ENCODE results near the gene HAL. TPM values are rescaled to one million over a fixed set of nuclear protein-coding genes. Genes with fewer than 3 reads are reported as not detected.
"Not testable (repeated sequence)": the region's sequence is repeated elsewhere in the genome, so short reads cannot be mapped to it uniquely, and the experiment has no call there.

HAL gene
- total RNA-seq, 2 experiments from 2014 or later: 0.25 to 0.95 TPM

- Mint-ChIP-seq H3K27me3 (no peaks in the 10 kb centered on the region), H3K9me3 (no peaks in the 10 kb centered on the region), H3K36me3 (ENCODE audit: low read depth) (peaks cover 17% of the 10 kb centered on the region), H3K27ac (no peak overlapping the region), H3K4me3 (no peak overlapping the region), H3K4me1 (ENCODE audit: low read depth) (no peaks in the 10 kb centered on the region)
- Histone ChIP-seq H3K27me3 (ENCODE audit: control insufficient read depth in 1 of 2, insufficient read depth in 2 of 2, low read length in 2 of 2) (no peaks in the 10 kb centered on the region), H3K27ac (ENCODE audit: low read depth in 1 of 2, low read length in 2 of 2) (no peak overlapping the region), H3K4me3 (ENCODE audit: low read length) (no peak overlapping the region), H3K4me1 (ENCODE audit: insufficient read depth, low read length) (no peaks in the 10 kb centered on the region), H3K9me3 (ENCODE audit: control insufficient read depth in 1 of 2, insufficient read depth in 1 of 2, low read length in 2 of 2) (no peaks in the 10 kb centered on the region), H3K36me3 (ENCODE audit: insufficient read depth, low read length) (peaks cover 5% of the 10 kb centered on the region)
- CTCF ChIA-PET: no interaction called here
- POLR2A ChIA-PET: interaction anchor here (1.1 kb wide), 1 partner anchor 28 kb away, joined by 3 read pairs; the partner anchor contains the start of gene CCDC38
- intact Hi-C loops (cut with DNase I, micrococcal nuclease): no loop called here
- no peak for ATAC-seq (ENCODE audit: poor library complexity)
- no peak for TF ChIP-seq CTCF (IDR thresholded peaks at IDR 0.05)
- no peak for DNase-seq
These were observed 25.2 kb downstream of the HAL start for GRCh38 chr12:95970905-95971304.

GRCh38 chr12:95969116-95969515 is 27.0 kb downstream of the HAL start:
- H3K36me3 Mint-ChIP-seq (ENCODE audit: low read depth): peaks cover 17% of the 10 kb centered on the region
- H3K36me3 ChIP-seq (ENCODE audit: insufficient read depth, low read length); CTCF ChIA-PET; H3K9me3 Mint-ChIP-seq; H3K27ac Mint-ChIP-seq; H3K9me3 ChIP-seq (ENCODE audit: control insufficient read depth in 1 of 2, insufficient read depth in 1 of 2, low read length in 2 of 2); H3K27me3 Mint-ChIP-seq; H3K4me1 Mint-ChIP-seq (ENCODE audit: low read depth); H3K4me3 Mint-ChIP-seq; H3K27me3 ChIP-seq (ENCODE audit: control insufficient read depth in 1 of 2, insufficient read depth in 2 of 2, low read length in 2 of 2); POLR2A ChIA-PET; H3K27ac ChIP-seq (ENCODE audit: low read depth in 1 of 2, low read length in 2 of 2); ATAC-seq (ENCODE audit: poor library complexity); H3K4me3 ChIP-seq (ENCODE audit: low read length); H3K4me1 ChIP-seq (ENCODE audit: insufficient read depth, low read length); DNase-seq; intact Hi-C loops (cut with DNase I, micrococcal nuclease): not testable (repeated sequence)

GRCh38 chr12:95967301-95967700 is 28.8 kb downstream of the HAL start:
- no peak overlapping the region for H3K4me3 Mint-ChIP-seq

More at GRCh38 chr12:95967301-95967700, 28.8 kb downstream of the HAL start:
- Mint-ChIP-seq H3K9me3 (no peaks in the 10 kb centered on the region), H3K4me1 (ENCODE audit: low read depth) (no peaks in the 10 kb centered on the region), H3K27me3 (no peaks in the 10 kb centered on the region), H3K27ac (no peak overlapping the region), H3K36me3 (ENCODE audit: low read depth) (peaks cover 22% of the 10 kb centered on the region)
- no peaks in the 10 kb centered on the region for H3K4me1 ChIP-seq (ENCODE audit: insufficient read depth, low read length)
- no peak for TF ChIP-seq CTCF (IDR thresholded peaks at IDR 0.05)
- ChIA-PET POLR2A (interaction anchor here (0.6 kb wide), 1 partner anchor 39 kb away, joined by 3 read pairs; no protein-coding TSS in a partner anchor), CTCF (no interaction called here)
- ATAC-seq (ENCODE audit: poor library complexity) (no peak), DNase-seq (no peak)
- intact Hi-C loops (cut with DNase I, micrococcal nuclease): no loop called here
- H3K4me3 ChIP-seq (ENCODE audit: low read length): no peak overlapping the region
- H3K27me3 ChIP-seq (ENCODE audit: control insufficient read depth in 1 of 2, insufficient read depth in 2 of 2, low read length in 2 of 2): no peaks in the 10 kb centered on the region
- H3K27ac ChIP-seq (ENCODE audit: low read depth in 1 of 2, low read length in 2 of 2): no peak overlapping the region
- H3K9me3 ChIP-seq (ENCODE audit: control insufficient read depth in 1 of 2, insufficient read depth in 1 of 2, low read length in 2 of 2): no peaks in the 10 kb centered on the region
- H3K36me3 ChIP-seq (ENCODE audit: insufficient read depth, low read length): peaks cover 5% of the 10 kb centered on the region

Data from CD4-positive, alpha-beta T cell (primary cell).